GM18498 (cell line): ENCODE data around the gene PXDC1.
"Not testable (repeated sequence)": the region's sequence is repeated elsewhere in the genome, so short reads cannot be mapped to it uniquely, and the experiment has no call there.

Source experiments
- ATAC-seq: cut with Tn5 transposase; IDR thresholded peaks from one replicate; pipeline ENCODE4 v1.9.1; 2021; ENCODE audit warnings: mild to moderate bottlenecking, moderate library complexity; ENCODE audit not compliant: unreplicated experiment

PXDC1 gene

GRCh38 chr6:3737149-3737830 is 14.2 kb downstream of the PXDC1 start:
- ATAC-seq = no peak

- ATAC-seq = no peak
These were observed 16.4 kb downstream of the PXDC1 start for GRCh38 chr6:3735029-3735605.

DNA sequence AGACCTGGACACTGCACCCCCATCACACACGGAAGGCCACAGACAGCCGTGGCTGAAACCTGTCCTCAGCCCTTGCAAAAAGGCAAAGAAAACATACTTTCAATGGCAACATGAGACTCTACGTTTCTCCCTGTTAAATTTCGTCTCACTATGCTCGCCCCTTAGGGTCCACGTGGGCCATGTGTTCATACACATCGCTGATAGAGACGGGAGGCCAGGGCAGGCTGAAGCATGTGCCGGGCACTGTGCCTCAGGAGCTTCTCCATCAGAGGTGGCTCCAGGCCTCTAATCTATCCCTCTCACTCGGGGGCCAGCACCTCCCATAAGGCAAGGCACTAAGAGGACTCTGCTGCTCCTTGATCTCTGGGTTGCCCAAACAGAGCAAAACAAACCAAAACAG is 17.5 kb downstream of the PXDC1 start:
- no peak for ATAC-seq

- no peak for ATAC-seq
These were observed 18.1 kb downstream of the PXDC1 start for GRCh38 chr6:3733321-3733925.

DNA sequence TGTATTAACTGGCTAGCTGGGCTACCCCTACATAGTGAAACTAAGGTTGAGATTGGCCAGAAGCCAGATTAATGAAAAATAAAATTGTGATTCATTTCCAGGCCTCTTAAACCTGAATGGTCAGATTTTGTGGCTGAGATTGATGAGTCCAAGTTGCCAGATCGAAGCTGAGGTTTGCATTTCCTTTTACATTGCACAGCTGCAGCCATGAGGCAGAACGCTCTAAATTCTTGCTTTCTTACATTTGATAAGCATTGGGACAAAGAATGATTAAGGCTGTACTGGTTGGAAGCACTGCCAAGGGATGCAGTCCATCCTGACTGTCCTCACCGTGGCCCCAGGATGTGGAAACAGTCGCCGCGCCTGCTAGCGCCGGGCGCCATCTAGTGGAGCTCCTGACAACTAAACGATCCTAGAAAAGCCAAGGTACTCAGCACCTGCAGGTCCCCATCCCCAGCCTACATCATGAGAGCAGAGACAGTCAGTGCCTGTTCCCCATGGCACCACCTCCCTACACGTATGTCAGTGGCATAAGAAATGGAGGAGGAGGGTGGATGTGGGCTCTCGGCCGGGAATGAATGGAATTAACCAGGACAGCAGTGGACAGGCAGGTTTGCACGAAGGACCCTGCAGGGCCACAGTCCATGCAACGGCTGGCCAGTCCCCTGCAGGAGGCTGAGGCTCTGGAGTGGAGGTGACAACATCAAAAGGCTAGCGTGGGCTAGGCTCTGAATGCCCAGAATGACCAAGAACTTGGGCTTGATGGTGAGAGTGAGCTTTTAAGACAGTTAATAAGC is 19.0 kb downstream of the PXDC1 start:
- ATAC-seq = no peak

- ATAC-seq = no peak
These were observed 19.8 kb downstream of the PXDC1 start for GRCh38 chr6:3731700-3732099.

DNA sequence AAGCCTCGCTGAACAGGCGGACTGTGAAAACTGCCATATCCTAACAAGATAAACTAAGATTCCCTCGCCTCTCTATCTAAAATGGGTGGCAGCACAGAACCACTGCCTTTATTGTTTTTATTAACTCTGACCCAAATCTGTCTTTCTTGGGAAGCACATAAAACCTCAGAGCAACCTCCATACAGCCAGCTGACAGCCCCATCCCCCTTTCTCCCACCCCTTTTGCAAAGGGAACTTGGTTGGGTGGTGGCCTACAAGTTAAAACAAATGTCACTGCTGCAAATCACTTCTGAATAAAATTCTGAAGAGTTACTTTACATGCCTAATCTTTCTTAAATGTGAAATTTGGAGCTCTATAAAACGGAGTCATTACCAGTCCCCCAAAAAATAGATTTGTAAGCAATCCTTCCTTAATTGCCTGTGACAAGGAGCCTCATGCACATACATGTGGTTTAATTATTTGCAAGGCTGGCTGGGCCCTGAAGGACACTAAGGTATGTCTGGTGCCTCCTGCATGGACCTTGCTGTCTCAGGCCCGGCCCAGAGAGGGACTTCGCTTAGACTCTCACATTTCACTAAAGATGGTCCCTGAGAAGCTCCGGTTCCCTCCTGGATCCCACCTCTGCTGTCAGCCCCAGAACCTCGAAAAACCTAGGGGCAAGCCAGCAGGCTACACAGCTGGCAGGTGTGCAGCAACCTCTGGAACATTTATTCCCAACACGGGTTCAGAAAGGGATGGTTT is 21.7 kb downstream of the PXDC1 start:
- no peak for ATAC-seq

- ATAC-seq = no peak
These were observed 23.9 kb downstream of the PXDC1 start for GRCh38 chr6:3727593-3728108.

GRCh38 chr6:3727036-3727435 is 24.5 kb downstream of the PXDC1 start:
- no peak for ATAC-seq

- no peak for ATAC-seq
These were observed 25.1 kb downstream of the PXDC1 start for GRCh38 chr6:3726421-3726820.

DNA sequence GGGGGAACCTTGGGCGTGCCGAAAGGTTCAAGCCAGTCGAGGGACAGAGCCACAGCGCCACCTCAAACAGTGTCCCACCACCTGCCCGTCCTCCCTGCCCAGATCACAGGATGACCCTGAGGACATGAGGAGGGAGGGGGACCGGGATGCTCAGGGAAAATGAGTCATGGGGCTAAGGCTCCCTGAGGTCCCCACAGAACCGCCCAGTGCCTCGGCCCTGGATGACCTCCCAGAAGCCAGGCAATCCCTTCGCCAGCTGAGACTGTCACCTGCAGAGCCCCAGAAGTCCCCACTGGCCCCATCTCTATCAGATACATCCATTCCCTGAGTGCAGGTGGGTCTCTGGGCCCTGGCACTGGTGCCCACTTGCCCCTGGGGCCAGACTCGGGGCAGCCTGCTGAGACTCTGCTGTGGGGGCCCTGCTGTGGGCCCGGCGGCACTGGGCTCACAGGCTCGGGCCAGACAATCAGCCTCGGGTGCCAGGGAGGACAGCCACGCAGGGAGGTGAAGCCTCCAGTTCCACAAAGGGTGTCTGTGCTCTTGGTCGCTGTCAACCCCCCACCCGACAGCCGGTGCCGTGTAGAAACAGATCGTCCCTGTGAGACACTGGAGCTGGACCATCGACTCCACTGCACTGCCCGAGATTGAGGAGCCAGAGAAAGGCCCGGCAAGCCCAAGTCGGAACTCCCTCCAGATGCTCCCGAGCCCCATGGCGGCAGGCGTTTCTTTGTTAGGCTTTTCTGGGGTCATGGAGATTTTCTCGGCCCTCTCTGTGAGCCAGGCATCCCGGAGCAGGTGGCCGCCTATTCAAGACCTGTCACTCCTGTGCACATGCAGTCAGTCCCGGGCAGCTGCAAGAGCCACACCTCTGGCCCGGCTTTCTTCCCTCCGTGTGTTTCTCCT is 26.1 kb downstream of the PXDC1 start:
- ATAC-seq = no peak

GRCh38 chr6:3724451-3725144 is 26.9 kb downstream of the PXDC1 start:
- no peak for ATAC-seq

DNA sequence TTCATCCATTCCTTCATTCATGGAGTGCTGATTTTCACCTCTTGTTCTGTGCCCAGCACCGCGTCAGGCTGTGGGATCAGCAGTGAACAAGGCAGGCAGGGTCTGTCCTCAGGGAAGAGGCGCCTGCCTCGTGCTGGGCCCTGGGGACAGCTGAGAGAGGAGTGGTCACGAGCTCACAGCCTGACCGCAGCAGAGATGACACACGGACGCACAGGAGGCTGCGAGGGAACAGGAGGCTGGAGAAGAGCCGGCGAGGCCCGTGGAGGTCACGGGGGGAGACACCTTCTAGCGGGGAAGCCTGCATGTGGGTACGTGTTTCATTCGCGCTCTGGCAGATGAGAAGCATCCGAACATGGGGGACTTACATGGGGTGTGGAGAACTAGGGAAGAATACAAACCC is 27.5 kb downstream of the PXDC1 start:
- ATAC-seq = no peak

- no peak for ATAC-seq
These were observed 28.3 kb downstream of the PXDC1 start for GRCh38 chr6:3723251-3723650.

DNA sequence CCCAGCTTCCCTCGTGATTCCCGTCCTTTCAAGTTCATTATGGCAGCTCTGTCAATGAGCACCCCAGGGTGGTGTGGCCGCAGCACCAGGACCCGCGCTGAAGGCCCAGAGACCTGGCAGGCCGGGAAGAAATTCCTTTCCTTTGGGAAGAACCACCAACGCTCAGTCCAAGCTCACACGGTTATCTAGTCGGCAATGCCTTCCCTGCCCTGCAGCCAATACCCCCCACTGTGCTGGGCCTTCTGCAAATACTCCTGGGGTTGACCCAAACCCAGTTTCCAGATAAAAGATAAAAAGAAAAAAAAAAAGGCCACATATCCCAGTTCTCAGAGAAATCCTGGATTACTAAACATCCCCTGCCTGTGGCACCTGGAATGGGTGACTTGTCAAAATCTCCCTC is 28.7 kb downstream of the PXDC1 start:
- no peak for ATAC-seq

- no peak for ATAC-seq
These were observed 29.5 kb downstream of the PXDC1 start for GRCh38 chr6:3721810-3722621.

DNA sequence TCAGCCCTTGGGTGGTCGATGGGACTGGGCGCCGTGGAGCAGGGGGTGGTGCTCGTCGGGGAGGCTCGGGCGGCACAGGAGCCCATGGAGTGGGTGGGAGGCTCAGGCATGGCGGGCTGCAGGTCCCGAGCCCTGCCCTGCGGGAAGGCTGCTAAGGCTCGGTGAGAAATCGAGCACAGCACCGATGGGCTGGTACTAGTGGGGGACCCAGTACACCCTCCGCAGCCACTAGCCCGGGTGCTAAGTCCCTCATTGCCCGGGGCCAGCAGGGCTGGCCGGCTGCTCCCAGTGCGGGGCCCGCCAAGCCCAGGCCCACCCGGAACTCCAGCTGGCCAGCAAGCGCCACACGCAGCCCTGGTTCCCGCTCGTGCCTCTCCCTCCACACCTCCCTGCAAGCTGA is 30.7 kb downstream of the PXDC1 start:
- not testable (repeated sequence) for ATAC-seq
